ENCODE measurements around the gene TEX14. TPM values are rescaled to one million over a fixed set of nuclear protein-coding genes. Genes with fewer than 3 reads are reported as not detected.

Gene TEX14
- total and polyA plus RNA-seq, 2 donors (not counting 3 experiments of a cell fraction or from before 2014, with no cell fraction given) = 0.10 TPM; not detected in 1

DNA sequence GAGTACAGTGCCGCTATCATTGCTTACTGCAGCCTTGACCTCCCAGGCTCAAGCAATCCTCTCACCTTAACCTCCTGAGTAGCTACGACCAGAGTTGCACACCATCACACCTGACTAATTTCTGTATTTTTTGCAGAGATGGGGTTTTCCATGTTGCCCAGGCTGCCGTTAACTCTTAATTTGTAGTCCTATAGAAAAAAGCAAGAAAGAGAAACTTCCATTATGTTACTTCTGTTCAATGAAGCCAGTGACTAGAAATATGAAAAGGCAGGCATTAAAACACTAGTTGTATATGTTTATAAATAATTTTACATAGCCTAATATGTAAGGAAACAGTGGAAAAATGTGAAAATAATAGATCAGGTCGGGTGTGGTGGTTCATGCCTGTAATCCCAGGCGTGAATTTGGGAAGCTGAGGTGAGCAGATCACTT is 10.2 kb upstream of the TEX14 start:
- dilution Hi-C loops (cut with MboI; ENCODE audit: extremely low pct_ligation_motif_present, low sequenced_read_pairs) (loop anchor here (10.0 kb wide), 1 partner anchor 67 kb away; no protein-coding TSS in a partner anchor), intact Hi-C loops (cut with micrococcal nuclease) (loop anchor here (2.0 kb wide), 3 partner anchors 43 to 183 kb away; no protein-coding TSS in a partner anchor)
- no TSS peak for BruUV-seq (replicated peaks)
- Histone ChIP-seq H3K79me2 (ENCODE audit: control insufficient read depth, insufficient read depth, low read length) (no peaks in the 10 kb centered on the region), H3K27me3 (ENCODE audit: control insufficient read depth in 2 of 2, insufficient read depth in 2 of 2, low read length in 2 of 2) (no peaks in the 10 kb centered on the region), H3K4me2 (ENCODE audit: insufficient read depth, low read length) (no peak overlapping the region), H2AFZ (ENCODE audit: low read depth, low read length) (no peak overlapping the region), H3K9me3 (replicated peaks; ENCODE audit: control insufficient read depth, insufficient read depth, low read length) (no peaks in the 10 kb centered on the region), H3K27ac (ENCODE audit: insufficient read depth, low read depth, low read length) (peak overlapping the region; percentile 97), H4K20me1 (replicated peaks; ENCODE audit: control insufficient read depth, extremely low read depth, insufficient read depth, low read length) (no peaks in the 10 kb centered on the region), H3K36me3 (ENCODE audit: control insufficient read depth in 2 of 2, extremely low read depth in 1 of 2, insufficient read depth in 2 of 2, low read length in 2 of 2) (no peaks in the 10 kb centered on the region), H3K9me1 (replicated peaks; ENCODE audit: control insufficient read depth, extremely low read depth, insufficient read depth, low read length) (no peaks in the 10 kb centered on the region), H3K9ac (replicated peaks; ENCODE audit: extremely low read depth, insufficient read depth, low read length) (no peak overlapping the region), H3K4me1 (ENCODE audit: control insufficient read depth, extremely low read depth, insufficient read depth, low read length) (peaks cover 18% of the 10 kb centered on the region), H3K4me3 (replicated peaks in 1 of 3; ENCODE audit: insufficient read depth in 1 of 3, low read depth in 1 of 3, low read length in 3 of 3) (no peak overlapping the region)
- DNase-seq (ENCODE audit: low read depth, low spot score) (no peak), FAIRE-seq (no peak)
- POLR2A ChIA-PET = interaction anchor here (1.4 kb wide), 1 partner anchor 9 kb away, joined by 3 read pairs; the partner anchor contains the start of gene RAD51C
- CTCF ChIA-PET = interaction anchor here (0.7 to 3.6 kb wide), 2 partner anchors 9 to 54 kb away, joined by 3 to 19 read pairs; no protein-coding TSS in a partner anchor
- TF ChIP-seq FOS (IDR thresholded peaks at IDR 0.05; ENCODE audit: borderline replicate concordance, insufficient read depth, low read length) (no peak), EZH2 (IDR thresholded peaks at IDR 0.05; ENCODE audit: borderline replicate concordance, low read depth, low read length, severe bottlenecking) (no peak), POLR2A (IDR thresholded peaks at IDR 0.05; ENCODE audit: low read depth, low read length) (no peak), GATA2 (IDR thresholded peaks at IDR 0.05; ENCODE audit: insufficient read depth, insufficient read length, low read depth, low read length) (no peak), JUN (IDR thresholded peaks at IDR 0.05; ENCODE audit: borderline replicate concordance, insufficient read depth, insufficient read length, low read depth) (no peak), MYC (IDR thresholded peaks at IDR 0.05; ENCODE audit: low read depth, low read length) (no peak), POLR2AphosphoS5 (IDR thresholded peaks at IDR 0.05; ENCODE audit: insufficient read depth, low read depth, low read length) (no peak)
- TF ChIP-seq, protein P1, sequence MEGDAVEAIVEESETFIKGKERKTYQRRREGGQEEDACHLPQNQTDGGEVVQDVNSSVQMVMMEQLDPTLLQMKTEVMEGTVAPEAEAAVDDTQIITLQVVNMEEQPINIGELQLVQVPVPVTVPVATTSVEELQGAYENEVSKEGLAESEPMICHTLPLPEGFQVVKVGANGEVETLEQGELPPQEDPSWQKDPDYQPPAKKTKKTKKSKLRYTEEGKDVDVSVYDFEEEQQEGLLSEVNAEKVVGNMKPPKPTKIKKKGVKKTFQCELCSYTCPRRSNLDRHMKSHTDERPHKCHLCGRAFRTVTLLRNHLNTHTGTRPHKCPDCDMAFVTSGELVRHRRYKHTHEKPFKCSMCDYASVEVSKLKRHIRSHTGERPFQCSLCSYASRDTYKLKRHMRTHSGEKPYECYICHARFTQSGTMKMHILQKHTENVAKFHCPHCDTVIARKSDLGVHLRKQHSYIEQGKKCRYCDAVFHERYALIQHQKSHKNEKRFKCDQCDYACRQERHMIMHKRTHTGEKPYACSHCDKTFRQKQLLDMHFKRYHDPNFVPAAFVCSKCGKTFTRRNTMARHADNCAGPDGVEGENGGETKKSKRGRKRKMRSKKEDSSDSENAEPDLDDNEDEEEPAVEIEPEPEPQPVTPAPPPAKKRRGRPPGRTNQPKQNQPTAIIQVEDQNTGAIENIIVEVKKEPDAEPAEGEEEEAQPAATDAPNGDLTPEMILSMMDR (IDR thresholded peaks at IDR 0.05; ENCODE audit: extremely low read depth in 1 of 2, insufficient read depth in 1 of 2, low read depth in 1 of 2, low read length in 2 of 2) = no peak
- TF ChIP-seq, protein P2, sequence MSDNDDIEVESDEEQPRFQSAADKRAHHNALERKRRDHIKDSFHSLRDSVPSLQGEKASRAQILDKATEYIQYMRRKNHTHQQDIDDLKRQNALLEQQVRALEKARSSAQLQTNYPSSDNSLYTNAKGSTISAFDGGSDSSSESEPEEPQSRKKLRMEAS (IDR thresholded peaks at IDR 0.05; ENCODE audit: insufficient read depth, insufficient read length) = no peak

Data from endothelial cell of umbilical vein (primary cell).